ENCODE data around the gene ABR. TPM values are rescaled to one million over a fixed set of nuclear protein-coding genes. Genes with fewer than 3 reads are reported as not detected.

ABR gene
- total and polyA plus RNA-seq, 4 donors, result 2.7 to 12.9 (median 6.8) TPM

- no peak overlapping the region for H3K4me3 ChIP-seq (ENCODE audit: low read depth in 1 of 3, low read length in 3 of 3)
- no peak overlapping the region for H3K27ac ChIP-seq (ENCODE audit: low read depth in 1 of 2, low read length in 2 of 2)
- H3K9me3 ChIP-seq (ENCODE audit: control insufficient read depth in 4 of 4, low read length in 3 of 4), result no peaks in the 10 kb centered on the region
- H3K27me3 ChIP-seq (ENCODE audit: control insufficient read depth in 4 of 4, insufficient read depth in 4 of 4, low read length in 3 of 4), result no peaks in the 10 kb centered on the region
- H3K4me1 ChIP-seq (ENCODE audit: control insufficient read depth in 4 of 4, insufficient read depth in 4 of 4, low read length in 3 of 4), result peaks cover 0 to 13% (median 2%) of the 10 kb centered on the region in 4 donors
- H3K36me3 ChIP-seq (ENCODE audit: control insufficient read depth in 4 of 4, insufficient read depth in 3 of 4, low read depth in 1 of 4, low read length in 3 of 4), result peaks cover 0 to 7% (median 4%) of the 10 kb centered on the region in 4 donors
- H3K9ac ChIP-seq (ENCODE audit: low read depth in 1 of 2, low read length in 2 of 2), result no peak overlapping the region
- 93% methylated on average over 21 of the region's 21 CpGs for WGBS
- no peak for DNase-seq (ENCODE audit: low spot score)
- TF ChIP-seq EGR1 (IDR thresholded peaks at IDR 0.05; ENCODE audit: low read depth in 2 of 2) (no peak), CTCF (IDR thresholded peaks at IDR 0.05; ENCODE audit: low read depth, low read length, missing input control) (no peak), GABPA (IDR thresholded peaks at IDR 0.05 in 1 of 2, conservative IDR thresholded peaks at IDR 0.05 in 1 of 2) (no peak), JUND (IDR thresholded peaks at IDR 0.05) (no peak), REST (IDR thresholded peaks at IDR 0.05) (no peak), NR2F2 (IDR thresholded peaks at IDR 0.05) (no peak), YY1 (IDR thresholded peaks at IDR 0.05) (no peak), RXRA (IDR thresholded peaks at IDR 0.05) (no peak), FOXA2 (IDR thresholded peaks at IDR 0.05) (no peak), TAF1 (conservative IDR thresholded peaks at IDR 0.05) (no peak), SP1 (IDR thresholded peaks at IDR 0.05) (no peak), HNF4A (conservative IDR thresholded peaks at IDR 0.05) (no peak)
Observed at GRCh38 chr17:1008008-1008761, 171.6 kb downstream of the ABR start.

- H3K4me3 ChIP-seq (ENCODE audit: low read depth in 1 of 3, low read length in 3 of 3), result no peak overlapping the region
- H3K27ac ChIP-seq (ENCODE audit: low read depth in 1 of 2, low read length in 2 of 2), result no peak overlapping the region
- H3K36me3 ChIP-seq (ENCODE audit: control insufficient read depth in 4 of 4, insufficient read depth in 3 of 4, low read depth in 1 of 4, low read length in 3 of 4), result peaks cover 0 to 7% (median 6%) of the 10 kb centered on the region in 4 donors
- H3K27me3 ChIP-seq (ENCODE audit: control insufficient read depth in 4 of 4, insufficient read depth in 4 of 4, low read length in 3 of 4), result no peaks in the 10 kb centered on the region
- peaks cover 0 to 13% (median 2%) of the 10 kb centered on the region in 4 donors for H3K4me1 ChIP-seq (ENCODE audit: control insufficient read depth in 4 of 4, insufficient read depth in 4 of 4, low read length in 3 of 4)
- H3K9me3 ChIP-seq (ENCODE audit: control insufficient read depth in 4 of 4, low read length in 3 of 4), result no peaks in the 10 kb centered on the region
- DNase-seq (ENCODE audit: low spot score), result no peak
- WGBS, result 93% methylated on average over 16 of the region's 16 CpGs
- H3K9ac ChIP-seq (ENCODE audit: low read depth in 1 of 2, low read length in 2 of 2), result no peak overlapping the region
- TF ChIP-seq HNF4A (conservative IDR thresholded peaks at IDR 0.05) (no peak), MAX (IDR thresholded peaks at IDR 0.05) (no peak), TAF1 (conservative IDR thresholded peaks at IDR 0.05) (no peak), CTCF (IDR thresholded peaks at IDR 0.05; ENCODE audit: low read depth, low read length, missing input control) (no peak), RXRA (IDR thresholded peaks at IDR 0.05) (no peak), EGR1 (IDR thresholded peaks at IDR 0.05; ENCODE audit: low read depth in 2 of 2) (no peak), ZBTB33 (IDR thresholded peaks at IDR 0.05) (no peak), SP1 (IDR thresholded peaks at IDR 0.05) (no peak), JUND (IDR thresholded peaks at IDR 0.05) (no peak), GABPA (IDR thresholded peaks at IDR 0.05 in 1 of 2, conservative IDR thresholded peaks at IDR 0.05 in 1 of 2) (no peak), RAD21 (IDR thresholded peaks at IDR 0.05) (no peak), FOXA1 (IDR thresholded peaks at IDR 0.05) (no peak)
Observed at GRCh38 chr17:1007310-1008007, 172.3 kb downstream of the ABR start.

Data from liver (tissue), 9 donors.